GM12873 (cell line): ENCODE data around the gene ATXN7L1.

ENCODE experiments used
- CTCF ChIP-seq: IDR thresholded peaks from 2 replicates; pipeline ENCODE4 v1.5.1; 2012; ENCODE audit warnings: low read depth, mild to moderate bottlenecking, moderate library complexity, low read length, control low read depth; ENCODE audit not compliant: insufficient read depth; ENCODE audit errors: missing control alignments

Gene ATXN7L1

GRCh38 chr7:105719395-105719794 lies 157.0 kb downstream of the ATXN7L1 start:
- TF ChIP-seq CTCF = no peak

GRCh38 chr7:105718511-105718925 lies 157.9 kb downstream of the ATXN7L1 start:
- TF ChIP-seq CTCF = no peak

GRCh38 chr7:105715528-105715927 lies 160.9 kb downstream of the ATXN7L1 start:
- TF ChIP-seq CTCF = no peak

- no peak for TF ChIP-seq CTCF
Observed at GRCh38 chr7:105713488-105714465, 162.6 kb downstream of the ATXN7L1 start.

GRCh38 chr7:105712877-105713276 lies 163.5 kb downstream of the ATXN7L1 start:
- TF ChIP-seq CTCF = no peak

- TF ChIP-seq CTCF = no peak
Observed at GRCh38 chr7:105711726-105712402, 164.5 kb downstream of the ATXN7L1 start.

GRCh38 chr7:105708763-105709080 lies 167.7 kb downstream of the ATXN7L1 start:
- TF ChIP-seq CTCF = no peak
